H9 (cell line): ENCODE results near the gene NSMCE4A. TPM values are rescaled to one million over a fixed set of nuclear protein-coding genes. Genes with fewer than 3 reads are reported as not detected.

ENCODE experiments used
- DNase-seq: peaks from one replicate; pipeline ENCODE4 v3.0.0-alpha.2; 2017
- H2AFZ ChIP-seq: one replicate; pipeline ENCODE4 v1.6.1; 2013; ENCODE audit warnings: mild to moderate bottlenecking, low read length, control low read depth, moderate library complexity
- H2AK5ac ChIP-seq: 2 replicates; pipeline ENCODE4 v1.6.1; 2013; ENCODE audit warnings: low read length, control low read depth, mixed read lengths; ENCODE audit not compliant: insufficient read length
- H2BK120ac ChIP-seq: one replicate; pipeline ENCODE4 v1.6.1; 2013; ENCODE audit warnings: low read depth, mild to moderate bottlenecking, low read length, control low read depth, inconsistent platforms; ENCODE audit not compliant: poor library complexity, severe bottlenecking
- H2BK12ac ChIP-seq: 2 replicates; pipeline ENCODE4 v1.6.1; 2013; ENCODE audit warnings: low read length, control low read depth, mixed read lengths, low read depth; ENCODE audit not compliant: insufficient read length
- H2BK15ac ChIP-seq: 2 replicates; pipeline ENCODE4 v1.6.1; 2013; ENCODE audit warnings: low read depth, low read length, control low read depth
- H2BK20ac ChIP-seq: one replicate; pipeline ENCODE4 v1.6.1; 2013; ENCODE audit warnings: low read depth, mild to moderate bottlenecking, low read length, control low read depth, inconsistent platforms; ENCODE audit not compliant: poor library complexity, severe bottlenecking
- H2BK5ac ChIP-seq: 2 replicates; pipeline ENCODE4 v1.6.1; 2013; ENCODE audit warnings: low read length, control low read depth, mixed read lengths; ENCODE audit not compliant: insufficient read length
- H3K14ac ChIP-seq: 2 replicates; pipeline ENCODE4 v1.6.1; 2013; ENCODE audit warnings: low read length, control low read depth; ENCODE audit not compliant: insufficient read depth
- H3K18ac ChIP-seq: 2 replicates; pipeline ENCODE4 v1.6.1; 2013; ENCODE audit warnings: low read depth, mild to moderate bottlenecking, mixed read lengths, low read length, control low read depth; ENCODE audit not compliant: insufficient read length
- H3K23ac ChIP-seq: 2 replicates; pipeline ENCODE4 v1.6.1; 2013; ENCODE audit warnings: low read length, control low read depth, mixed read lengths, low read depth; ENCODE audit not compliant: insufficient read length
- H3K23me2 ChIP-seq: 2 replicates; pipeline ENCODE4 v1.6.1; 2013; ENCODE audit warnings: low read depth, mild to moderate bottlenecking, mixed read lengths, low read length, control low read depth; ENCODE audit not compliant: insufficient read length, poor library complexity, severe bottlenecking
- H3K27ac ChIP-seq: 2 replicates; pipeline ENCODE4 v1.5.1; 2013; ENCODE audit warnings: low read length, control low read depth, mixed read lengths, low read depth; ENCODE audit not compliant: insufficient read length
- H3K27me3 ChIP-seq: 2 replicates; pipeline ENCODE4 v1.6.1; 2013; ENCODE audit warnings: low read length, control low read depth, inconsistent platforms; ENCODE audit not compliant: insufficient read depth
- H3K4ac ChIP-seq: 2 replicates; pipeline ENCODE4 v1.6.1; 2013; ENCODE audit warnings: low read depth, mild to moderate bottlenecking, control low read depth, inconsistent platforms, low read length, moderate library complexity
- H3K4me1 ChIP-seq: 2 replicates; pipeline ENCODE4 v1.6.1; 2013; ENCODE audit warnings: low read length, control low read depth, inconsistent platforms; ENCODE audit not compliant: insufficient read depth
- H3K4me2 ChIP-seq: 2 replicates; pipeline ENCODE4 v1.6.1; 2013; ENCODE audit warnings: low read length, control low read depth, mixed read lengths; ENCODE audit not compliant: insufficient read length, insufficient read depth
- H3K56ac ChIP-seq: 2 replicates; pipeline ENCODE4 v1.6.1; 2013; ENCODE audit warnings: low read depth, mild to moderate bottlenecking, mixed read lengths, low read length, control low read depth; ENCODE audit not compliant: insufficient read length
- H3K79me1 ChIP-seq: 2 replicates; pipeline ENCODE4 v1.6.1; 2013; ENCODE audit warnings: low read depth, mild to moderate bottlenecking, moderate library complexity, low read length, control low read depth, inconsistent platforms; ENCODE audit not compliant: insufficient read depth, poor library complexity, severe bottlenecking
- H3K79me2 ChIP-seq: 2 replicates; pipeline ENCODE4 v1.6.1; 2013; ENCODE audit warnings: low read length, control low read depth, inconsistent platforms; ENCODE audit not compliant: insufficient read depth
- H3K9ac ChIP-seq: 2 replicates; pipeline ENCODE4 v1.6.1; 2013; ENCODE audit warnings: low read length, control low read depth, mixed read lengths; ENCODE audit not compliant: insufficient read length; ENCODE audit errors: extremely low read depth
- H3K9me3 ChIP-seq: one replicate; pipeline ENCODE4 v1.6.1; 2013; ENCODE audit warnings: low read depth, low read length, inconsistent platforms; ENCODE audit not compliant: control insufficient read depth
- H3T11ph ChIP-seq: one replicate; pipeline ENCODE4 v1.6.1; 2013; ENCODE audit warnings: mild to moderate bottlenecking, low read length, control low read depth, inconsistent platforms
- H4K20me1 ChIP-seq: one replicate; pipeline ENCODE4 v1.6.1; 2013; ENCODE audit not compliant: control insufficient read depth, insufficient read length, insufficient read depth
- H4K5ac ChIP-seq: 2 replicates; pipeline ENCODE4 v1.6.1; 2013; ENCODE audit warnings: low read depth, mild to moderate bottlenecking, mixed read lengths, low read length, control low read depth; ENCODE audit not compliant: insufficient read length
- H4K8ac ChIP-seq: replicated peaks from 2 replicates; pipeline ENCODE4 v1.6.1; 2013; ENCODE audit warnings: low read length, control low read depth, mixed read lengths, low read depth; ENCODE audit not compliant: insufficient read length
- H4K91ac ChIP-seq: 2 replicates; pipeline ENCODE4 v1.6.1; 2013; ENCODE audit warnings: low read depth, mild to moderate bottlenecking, moderate library complexity, mixed read lengths, low read length, control low read depth; ENCODE audit not compliant: insufficient read length
- H3K27ac Mint-ChIP-seq, 3 experiments: 2 replicates in 2 of 3; 3 replicates in 1 of 3; pipeline ENCODE4 v1.8.0; 2020 to 2021; ENCODE audit warnings: mixed read lengths in 3 of 3, mild to moderate bottlenecking in 1 of 3, moderate library complexity in 1 of 3
- H3K27me3 Mint-ChIP-seq: 2 replicates; pipeline ENCODE4 v1.8.0; 2021; ENCODE audit warnings: low read depth, mild to moderate bottlenecking, moderate library complexity, mixed read lengths
- H3K36me3 Mint-ChIP-seq, 3 experiments: 2 replicates in 2 of 3; 3 replicates in 1 of 3; pipeline ENCODE4 v1.8.0; 2020 to 2021; ENCODE audit warnings: low read depth in 3 of 3, mixed read lengths in 3 of 3; ENCODE audit not compliant: insufficient read depth in 1 of 3
- H3K4me1 Mint-ChIP-seq, 2 experiments: 2 replicates each; pipeline ENCODE4 v1.8.0; 2020; ENCODE audit warnings: mixed read lengths in 2 of 2
- H3K4me3 Mint-ChIP-seq, 2 experiments: 2 replicates in 1 of 2; 3 replicates in 1 of 2; pipeline ENCODE4 v1.8.0; 2020 to 2021; ENCODE audit warnings: mild to moderate bottlenecking in 2 of 2, mixed read lengths in 2 of 2, moderate library complexity in 1 of 2
- H3K9me3 Mint-ChIP-seq, 2 experiments: 2 replicates in 1 of 2; 3 replicates in 1 of 2; pipeline ENCODE4 v1.8.0; 2020; ENCODE audit warnings: mild to moderate bottlenecking in 2 of 2, mixed read lengths in 2 of 2, moderate library complexity in 1 of 2
- CTCF ChIP-seq: fragments of 200-600 bp; sonication (generic); conservative IDR thresholded peaks from 3 replicates; pipeline ENCODE4 v1.8.0; 2021; ENCODE audit warnings: antibody characterized with exemption, mild to moderate bottlenecking
- WGBS: extraction: QIAGEN DNeasy Blood & Tissue Kit; methylation state at CpG from one replicate; pipeline ENCODE4 v1.1.7; 2013; ENCODE audit warnings: missing lambda C conversion rate, low lambda C conversion rate, mixed read lengths; ENCODE audit not compliant: insufficient read length; ENCODE audit errors: extremely low coverage; 5-methylcytosine and 5-hydroxymethylcytosine counted together
- total RNA-seq: library from RNA; stranded (reverse); gene quantifications from 2 replicates; pipeline ENCODE4 v1.2.1, GENCODE V29; 2021

The NSMCE4A gene
- total RNA-seq, 1 experiment from 2014 or later: 59.0 TPM

DNA sequence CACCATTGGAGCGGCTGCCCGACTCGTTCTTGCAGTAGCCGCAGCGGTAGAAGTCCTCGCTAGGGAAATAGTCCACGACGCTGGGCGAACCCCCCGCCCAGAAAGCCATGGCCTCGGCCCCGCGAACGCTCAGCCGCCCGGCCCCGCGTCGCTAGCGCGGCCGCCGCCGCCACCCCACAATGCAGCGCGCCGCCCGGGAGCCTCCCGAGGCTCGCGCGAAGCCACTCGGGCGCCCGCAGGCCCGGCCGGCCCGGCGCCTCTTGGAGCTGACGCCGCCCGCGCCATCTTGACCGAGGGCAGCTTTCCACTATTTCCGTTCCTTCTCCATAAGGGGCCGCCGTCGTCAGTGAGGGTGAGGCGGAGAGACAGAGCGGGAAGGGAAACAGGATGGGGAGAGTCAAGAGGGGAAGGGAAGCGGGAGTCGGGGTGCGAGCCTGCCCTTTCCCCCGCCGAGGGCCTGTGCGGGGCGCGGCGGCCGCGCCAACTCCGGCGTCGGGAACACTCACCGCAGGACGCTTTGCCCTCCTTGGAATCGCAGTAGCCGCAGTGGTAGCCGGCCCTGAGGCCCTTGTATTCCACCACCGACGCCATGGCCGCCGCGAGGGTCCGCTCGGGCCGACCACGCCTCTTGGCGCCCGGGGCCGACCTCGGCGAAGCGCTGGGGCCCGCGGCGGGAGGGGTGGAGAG lies 47.0 kb downstream of the NSMCE4A start, which contains the start of gene ATE1:
ATE1 (minus strand) TSS at position 191 of the 687 bp plus-strand sequence; CDS start at position 109, 82 bp downstream.
- Mint-ChIP-seq H3K27ac (peak within 1 kb of the TSS; percentile 87 to 96 (median 93); a peak in 6 of 7 replicates), H3K4me1 (peaks cover 23 to 27% of the 10 kb centered on the region in 2 experiments), H3K36me3 (peaks cover under 1 to 17% (median 7%) of the 10 kb centered on the region in 3 experiments), H3K27me3 (no peaks in the 10 kb centered on the region), H3K9me3 (no peaks in the 10 kb centered on the region), H3K4me3 (peak within 1 kb of the TSS; percentile 91 to 93)
- H2BK20ac ChIP-seq: no peak within 1 kb of the TSS
- no peak for TF ChIP-seq CTCF
- H4K20me1 ChIP-seq: no peaks in the 10 kb centered on the region
- H3K18ac ChIP-seq: peak within 1 kb of the TSS; percentile 92
- H3K9ac ChIP-seq: peak within 1 kb of the TSS; percentile 95
- no peak within 1 kb of the TSS for H3K27ac ChIP-seq
- H3K23me2 ChIP-seq: peaks cover 10% of the 10 kb centered on the region
- H3K79me2 ChIP-seq: peaks cover 8% of the 10 kb centered on the region; the same call in 1 of the 2 replicates
- H3K9me3 ChIP-seq: no peaks in the 10 kb centered on the region
- H3K23ac ChIP-seq: no peak within 1 kb of the TSS
- WGBS: no CpG with 5 or more reads among the region's 87 CpGs
- no peaks in the 10 kb centered on the region for H3K27me3 ChIP-seq
- no peak within 1 kb of the TSS for H3T11ph ChIP-seq
- no peak within 1 kb of the TSS for H2AFZ ChIP-seq
- no peak within 1 kb of the TSS for H4K91ac ChIP-seq
- H3K56ac ChIP-seq: no peak within 1 kb of the TSS
- H4K8ac ChIP-seq: no peak within 1 kb of the TSS
- no peak within 1 kb of the TSS for H2BK120ac ChIP-seq
- H3K14ac ChIP-seq: peak within 1 kb of the TSS; percentile 89
- no peak within 1 kb of the TSS for H2BK5ac ChIP-seq
- peak; percentile 91 for DNase-seq
- H2BK15ac ChIP-seq: no peak within 1 kb of the TSS
- peak within 1 kb of the TSS; percentile 93 for H3K4me2 ChIP-seq
- no peaks in the 10 kb centered on the region; the same call in 1 of the 2 replicates for H3K4me1 ChIP-seq
- no peak within 1 kb of the TSS; the same call in 1 of the 2 replicates for H3K4ac ChIP-seq
- H4K5ac ChIP-seq: no peak within 1 kb of the TSS
- H2BK12ac ChIP-seq: no peak within 1 kb of the TSS
- no peaks in the 10 kb centered on the region for H3K79me1 ChIP-seq
- H2AK5ac ChIP-seq: no peak within 1 kb of the TSS
